ENCODE results near the gene PACRG. TPM values are rescaled to one million over a fixed set of nuclear protein-coding genes. Genes with fewer than 3 reads are reported as not detected.

PACRG gene
- polyA plus RNA-seq, 1 of the 3 experiments (the other 2 are of a cell fraction): 0.56 TPM

DNA sequence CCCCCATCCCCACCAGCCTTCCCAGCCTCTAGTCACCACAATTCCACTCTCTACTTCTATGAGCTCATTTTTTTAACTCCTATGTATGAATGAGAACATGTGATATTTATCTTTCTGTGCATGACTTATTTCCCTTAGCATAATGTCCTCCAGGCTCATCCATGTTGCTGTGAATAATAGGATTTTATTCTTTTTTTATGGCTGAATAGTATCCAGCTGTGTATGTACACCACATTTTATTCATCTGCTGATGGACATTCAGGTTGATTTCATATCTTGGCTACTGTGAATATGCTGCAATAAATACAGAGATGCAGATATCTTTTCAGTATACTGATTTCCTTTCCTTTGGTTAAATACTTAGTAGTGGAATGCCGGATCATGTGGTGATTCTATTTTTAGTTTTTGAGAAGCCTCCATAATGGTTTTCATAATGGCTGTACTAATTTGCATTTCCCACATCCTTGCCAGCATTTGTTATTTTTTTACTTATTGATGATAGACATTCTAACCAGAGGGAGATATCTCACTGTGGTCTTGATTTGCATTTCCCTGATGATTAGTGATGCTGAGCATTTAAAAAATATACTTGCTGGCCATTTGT is 194.9 kb downstream of the PACRG start:
- Histone ChIP-seq H3K4me1 (ENCODE audit: control insufficient read depth in 1 of 2, insufficient read depth in 2 of 2, low read depth in 1 of 2, low read length in 1 of 2) (peaks cover 0 to 5% of the 10 kb centered on the region in 2 experiments; a peak in 3 of 4 replicates), H3K79me2 (ENCODE audit: insufficient read depth) (no peaks in the 10 kb centered on the region), H3K27ac (ENCODE audit: low read depth in 2 of 2, low read length in 1 of 2) (no peak overlapping the region), H4K20me1 (ENCODE audit: insufficient read depth) (no peaks in the 10 kb centered on the region), H3K36me3 (replicated peaks in 1 of 2; ENCODE audit: control insufficient read depth in 1 of 2, insufficient read depth in 2 of 2, low read length in 1 of 2) (no peaks in the 10 kb centered on the region), H3K4me2 (no peak overlapping the region), H2AFZ (ENCODE audit: low read depth) (no peak overlapping the region), H3K4me3 (ENCODE audit: low read depth in 2 of 2, low read length in 1 of 2) (no peak overlapping the region), H3K9me2 (no peaks in the 10 kb centered on the region), H3F3A (replicated peaks; ENCODE audit: insufficient read depth) (peaks cover 3% of the 10 kb centered on the region), H3K9me3 (peaks cover 15% of the 10 kb centered on the region), H3K9ac (no peak overlapping the region), H3K27me3 (ENCODE audit: insufficient read depth) (no peaks in the 10 kb centered on the region)
- WGBS (ENCODE audit: low lambda C conversion rate): 64% methylated on average over 1 of the region's 1 CpG
- no peak for TF ChIP-seq FOSL2 (IDR thresholded peaks at IDR 0.05; ENCODE audit: borderline replicate concordance, low read depth)
- TF ChIP-seq, protein P1, sequence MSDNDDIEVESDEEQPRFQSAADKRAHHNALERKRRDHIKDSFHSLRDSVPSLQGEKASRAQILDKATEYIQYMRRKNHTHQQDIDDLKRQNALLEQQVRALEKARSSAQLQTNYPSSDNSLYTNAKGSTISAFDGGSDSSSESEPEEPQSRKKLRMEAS (IDR thresholded peaks at IDR 0.05; ENCODE audit: low read depth): no peak
- no peak for TF ChIP-seq YY1 (IDR thresholded peaks at IDR 0.05; ENCODE audit: low read depth)
- TF ChIP-seq JUND (IDR thresholded peaks at IDR 0.05): no peak
- no peak for TF ChIP-seq ELF1 (IDR thresholded peaks at IDR 0.05)
- TF ChIP-seq, protein P2, sequence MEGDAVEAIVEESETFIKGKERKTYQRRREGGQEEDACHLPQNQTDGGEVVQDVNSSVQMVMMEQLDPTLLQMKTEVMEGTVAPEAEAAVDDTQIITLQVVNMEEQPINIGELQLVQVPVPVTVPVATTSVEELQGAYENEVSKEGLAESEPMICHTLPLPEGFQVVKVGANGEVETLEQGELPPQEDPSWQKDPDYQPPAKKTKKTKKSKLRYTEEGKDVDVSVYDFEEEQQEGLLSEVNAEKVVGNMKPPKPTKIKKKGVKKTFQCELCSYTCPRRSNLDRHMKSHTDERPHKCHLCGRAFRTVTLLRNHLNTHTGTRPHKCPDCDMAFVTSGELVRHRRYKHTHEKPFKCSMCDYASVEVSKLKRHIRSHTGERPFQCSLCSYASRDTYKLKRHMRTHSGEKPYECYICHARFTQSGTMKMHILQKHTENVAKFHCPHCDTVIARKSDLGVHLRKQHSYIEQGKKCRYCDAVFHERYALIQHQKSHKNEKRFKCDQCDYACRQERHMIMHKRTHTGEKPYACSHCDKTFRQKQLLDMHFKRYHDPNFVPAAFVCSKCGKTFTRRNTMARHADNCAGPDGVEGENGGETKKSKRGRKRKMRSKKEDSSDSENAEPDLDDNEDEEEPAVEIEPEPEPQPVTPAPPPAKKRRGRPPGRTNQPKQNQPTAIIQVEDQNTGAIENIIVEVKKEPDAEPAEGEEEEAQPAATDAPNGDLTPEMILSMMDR (IDR thresholded peaks at IDR 0.05): no peak
- no peak for TF ChIP-seq EZH2phosphoT487 (IDR thresholded peaks at IDR 0.05; ENCODE audit: borderline replicate concordance, low read depth)
- TF ChIP-seq, protein P3, sequence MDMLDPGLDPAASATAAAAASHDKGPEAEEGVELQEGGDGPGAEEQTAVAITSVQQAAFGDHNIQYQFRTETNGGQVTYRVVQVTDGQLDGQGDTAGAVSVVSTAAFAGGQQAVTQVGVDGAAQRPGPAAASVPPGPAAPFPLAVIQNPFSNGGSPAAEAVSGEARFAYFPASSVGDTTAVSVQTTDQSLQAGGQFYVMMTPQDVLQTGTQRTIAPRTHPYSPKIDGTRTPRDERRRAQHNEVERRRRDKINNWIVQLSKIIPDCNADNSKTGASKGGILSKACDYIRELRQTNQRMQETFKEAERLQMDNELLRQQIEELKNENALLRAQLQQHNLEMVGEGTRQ (IDR thresholded peaks at IDR 0.05; ENCODE audit: borderline replicate concordance, low read depth, low read length): no peak
- TF ChIP-seq NFIC (IDR thresholded peaks at IDR 0.05; ENCODE audit: borderline replicate concordance): no peak
- no peak for TF ChIP-seq TCF12 (IDR thresholded peaks at IDR 0.05)
- TF ChIP-seq, protein P4, sequence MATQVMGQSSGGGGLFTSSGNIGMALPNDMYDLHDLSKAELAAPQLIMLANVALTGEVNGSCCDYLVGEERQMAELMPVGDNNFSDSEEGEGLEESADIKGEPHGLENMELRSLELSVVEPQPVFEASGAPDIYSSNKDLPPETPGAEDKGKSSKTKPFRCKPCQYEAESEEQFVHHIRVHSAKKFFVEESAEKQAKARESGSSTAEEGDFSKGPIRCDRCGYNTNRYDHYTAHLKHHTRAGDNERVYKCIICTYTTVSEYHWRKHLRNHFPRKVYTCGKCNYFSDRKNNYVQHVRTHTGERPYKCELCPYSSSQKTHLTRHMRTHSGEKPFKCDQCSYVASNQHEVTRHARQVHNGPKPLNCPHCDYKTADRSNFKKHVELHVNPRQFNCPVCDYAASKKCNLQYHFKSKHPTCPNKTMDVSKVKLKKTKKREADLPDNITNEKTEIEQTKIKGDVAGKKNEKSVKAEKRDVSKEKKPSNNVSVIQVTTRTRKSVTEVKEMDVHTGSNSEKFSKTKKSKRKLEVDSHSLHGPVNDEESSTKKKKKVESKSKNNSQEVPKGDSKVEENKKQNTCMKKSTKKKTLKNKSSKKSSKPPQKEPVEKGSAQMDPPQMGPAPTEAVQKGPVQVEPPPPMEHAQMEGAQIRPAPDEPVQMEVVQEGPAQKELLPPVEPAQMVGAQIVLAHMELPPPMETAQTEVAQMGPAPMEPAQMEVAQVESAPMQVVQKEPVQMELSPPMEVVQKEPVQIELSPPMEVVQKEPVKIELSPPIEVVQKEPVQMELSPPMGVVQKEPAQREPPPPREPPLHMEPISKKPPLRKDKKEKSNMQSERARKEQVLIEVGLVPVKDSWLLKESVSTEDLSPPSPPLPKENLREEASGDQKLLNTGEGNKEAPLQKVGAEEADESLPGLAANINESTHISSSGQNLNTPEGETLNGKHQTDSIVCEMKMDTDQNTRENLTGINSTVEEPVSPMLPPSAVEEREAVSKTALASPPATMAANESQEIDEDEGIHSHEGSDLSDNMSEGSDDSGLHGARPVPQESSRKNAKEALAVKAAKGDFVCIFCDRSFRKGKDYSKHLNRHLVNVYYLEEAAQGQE (IDR thresholded peaks at IDR 0.05; ENCODE audit: low read depth, low read length): no peak
- CTCF ChIA-PET: no interaction called here
- no peak for DNase-seq
- POLR2A ChIA-PET: no interaction called here
